HUES64 (cell line): ENCODE data around the gene HDAC3.
"Not testable (repeated sequence)": the region's sequence is repeated elsewhere in the genome, so short reads cannot be mapped to it uniquely, and the experiment has no call there.

Experiments used
- H3K27ac ChIP-seq: 2 replicates; pipeline ENCODE4 v1.7.0; 2013; ENCODE audit warnings: low read depth, low read length, inconsistent platforms
- H3K27me3 ChIP-seq: 2 replicates; pipeline ENCODE4 v1.6.1; 2013; ENCODE audit warnings: mild to moderate bottlenecking, low read length; ENCODE audit not compliant: insufficient read depth
- H3K36me3 ChIP-seq: 2 replicates; pipeline ENCODE4 v1.6.1; 2013; ENCODE audit warnings: mild to moderate bottlenecking, low read length; ENCODE audit not compliant: insufficient read depth
- H3K4me1 ChIP-seq: 2 replicates; pipeline ENCODE4 v1.6.1; 2013; ENCODE audit warnings: mild to moderate bottlenecking, low read length, moderate library complexity; ENCODE audit not compliant: insufficient read depth
- H3K4me3 ChIP-seq: 2 replicates; pipeline ENCODE4 v1.5.1; 2013; ENCODE audit warnings: mild to moderate bottlenecking, low read length, moderate library complexity
- H3K9ac ChIP-seq: 2 replicates; pipeline ENCODE4 v1.6.1; 2013; ENCODE audit warnings: mild to moderate bottlenecking, low read depth, low read length
- H3K9me3 ChIP-seq: 2 replicates; pipeline ENCODE4 v1.6.1; 2013; ENCODE audit warnings: low read depth, low read length; ENCODE audit not compliant: insufficient read depth
- WGBS: fragments of 150-250, 120-280 bp; methylation state at CpG from one replicate; pipeline ENCODE4 v1.1.7; 2013; ENCODE audit warnings: missing lambda C conversion rate; 5-methylcytosine and 5-hydroxymethylcytosine counted together

The HDAC3 gene

GRCh38 chr5:141615991-141616720 lies 20.5 kb downstream of the HDAC3 start:
- H3K27me3 ChIP-seq = no peaks in the 10 kb centered on the region
- peaks cover 15% of the 10 kb centered on the region for H3K36me3 ChIP-seq
- peak overlapping the region; percentile 84; the same call in 1 of the 2 replicates for H3K4me3 ChIP-seq
- 91% methylated on average over 9 of the region's 9 CpGs for WGBS
- peaks cover 46% of the 10 kb centered on the region for H3K4me1 ChIP-seq
- no peak overlapping the region for H3K27ac ChIP-seq
- no peaks in the 10 kb centered on the region for H3K9me3 ChIP-seq
- no peak overlapping the region for H3K9ac ChIP-seq

GRCh38 chr5:141613344-141613743 lies 23.3 kb downstream of the HDAC3 start:
- Histone ChIP-seq H3K36me3 (no peaks in the 10 kb centered on the region; the same call in 1 of the 2 replicates), H3K9ac (no peak overlapping the region), H3K4me3 (no peak overlapping the region), H3K9me3 (no peaks in the 10 kb centered on the region), H3K4me1 (peaks cover 49% of the 10 kb centered on the region), H3K27me3 (no peaks in the 10 kb centered on the region), H3K27ac (no peak overlapping the region)

GRCh38 chr5:141611289-141611688 lies 25.4 kb downstream of the HDAC3 start:
- no peak overlapping the region for H3K27ac ChIP-seq
- 97% methylated on average over 3 of the region's 3 CpGs for WGBS
- H3K9me3 ChIP-seq = no peaks in the 10 kb centered on the region
- no peak overlapping the region for H3K4me3 ChIP-seq
- H3K27me3 ChIP-seq = no peaks in the 10 kb centered on the region
- H3K9ac ChIP-seq = no peak overlapping the region
- no peaks in the 10 kb centered on the region; the same call in 1 of the 2 replicates for H3K36me3 ChIP-seq
- H3K4me1 ChIP-seq = peaks cover 33% of the 10 kb centered on the region

GRCh38 chr5:141609921-141610320 lies 26.7 kb downstream of the HDAC3 start:
- H3K27ac ChIP-seq, H3K9me3 ChIP-seq, H3K27me3 ChIP-seq, H3K9ac ChIP-seq, H3K36me3 ChIP-seq, H3K4me3 ChIP-seq: not testable (repeated sequence)
- WGBS = 95% methylated on average over 7 of the region's 7 CpGs
- peaks cover 29% of the 10 kb centered on the region for H3K4me1 ChIP-seq

- no peaks in the 10 kb centered on the region for H3K9me3 ChIP-seq
- H3K9ac ChIP-seq = no peak overlapping the region
- 95% methylated on average over 3 of the region's 3 CpGs for WGBS
- H3K27me3 ChIP-seq = no peaks in the 10 kb centered on the region
- H3K4me1 ChIP-seq = peaks cover 26% of the 10 kb centered on the region
- H3K4me3 ChIP-seq = no peak overlapping the region
- no peak overlapping the region for H3K27ac ChIP-seq
- no peaks in the 10 kb centered on the region for H3K36me3 ChIP-seq
Measured at GRCh38 chr5:141609044-141609443, 27.6 kb downstream of the HDAC3 start.

- 100% methylated on average over 1 of the region's 1 CpG for WGBS
- no peak overlapping the region for H3K27ac ChIP-seq
Measured at GRCh38 chr5:141608557-141608956, 28.1 kb downstream of the HDAC3 start.

GRCh38 chr5:141608046-141608445 lies 28.6 kb downstream of the HDAC3 start:
- no peaks in the 10 kb centered on the region for H3K9me3 ChIP-seq
- H3K4me1 ChIP-seq = peaks cover 16% of the 10 kb centered on the region
- H3K27me3 ChIP-seq = no peaks in the 10 kb centered on the region
- 90% methylated on average over 1 of the region's 2 CpGs for WGBS
- H3K4me3 ChIP-seq = no peak overlapping the region
- no peaks in the 10 kb centered on the region for H3K36me3 ChIP-seq
- no peak overlapping the region for H3K27ac ChIP-seq
- no peak overlapping the region for H3K9ac ChIP-seq

More at GRCh38 chr5:141608557-141608956, 28.1 kb downstream of the HDAC3 start:
- no peaks in the 10 kb centered on the region for H3K27me3 ChIP-seq
- H3K36me3 ChIP-seq = no peaks in the 10 kb centered on the region
- H3K4me1 ChIP-seq = peaks cover 21% of the 10 kb centered on the region
- no peak overlapping the region for H3K9ac ChIP-seq
- H3K4me3 ChIP-seq = no peak overlapping the region
- H3K9me3 ChIP-seq = no peaks in the 10 kb centered on the region

GRCh38 chr5:141605523-141606277 lies 30.9 kb downstream of the HDAC3 start:
- Histone ChIP-seq H3K27ac (no peak overlapping the region), H3K9me3 (no peaks in the 10 kb centered on the region), H3K9ac (no peak overlapping the region), H3K4me1 (peaks cover 9% of the 10 kb centered on the region), H3K27me3 (no peaks in the 10 kb centered on the region), H3K4me3 (no peak overlapping the region), H3K36me3 (no peaks in the 10 kb centered on the region)
- 84% methylated on average over 6 of the region's 6 CpGs for WGBS

GRCh38 chr5:141603923-141604717 lies 32.5 kb downstream of the HDAC3 start:
- Histone ChIP-seq H3K27me3 (no peaks in the 10 kb centered on the region), H3K9me3 (no peaks in the 10 kb centered on the region), H3K27ac (no peak overlapping the region), H3K9ac (no peak overlapping the region), H3K4me3 (no peak overlapping the region), H3K4me1 (peaks cover 9% of the 10 kb centered on the region), H3K36me3 (no peaks in the 10 kb centered on the region)
- WGBS = 90% methylated on average over 6 of the region's 6 CpGs

- H3K27ac ChIP-seq = no peak overlapping the region
- H3K27me3 ChIP-seq = no peaks in the 10 kb centered on the region
- H3K4me1 ChIP-seq = peaks cover 6% of the 10 kb centered on the region; the same call in 1 of the 2 replicates
- H3K36me3 ChIP-seq = no peaks in the 10 kb centered on the region
- no peak overlapping the region for H3K4me3 ChIP-seq
- WGBS = 83% methylated on average over 1 of the region's 1 CpG
- no peak overlapping the region for H3K9ac ChIP-seq
- H3K9me3 ChIP-seq = no peaks in the 10 kb centered on the region
Measured at GRCh38 chr5:141602606-141603005, 34.0 kb downstream of the HDAC3 start.
